Iris pigment epithelial cell (primary cell): Measurements from ENCODE around the gene TIFAB.

Experiments
- DNase-seq: peaks from one replicate; pipeline ENCODE4 v3.0.0-alpha.2; 2011; ENCODE audit warnings: low read depth

The TIFAB gene

DNA sequence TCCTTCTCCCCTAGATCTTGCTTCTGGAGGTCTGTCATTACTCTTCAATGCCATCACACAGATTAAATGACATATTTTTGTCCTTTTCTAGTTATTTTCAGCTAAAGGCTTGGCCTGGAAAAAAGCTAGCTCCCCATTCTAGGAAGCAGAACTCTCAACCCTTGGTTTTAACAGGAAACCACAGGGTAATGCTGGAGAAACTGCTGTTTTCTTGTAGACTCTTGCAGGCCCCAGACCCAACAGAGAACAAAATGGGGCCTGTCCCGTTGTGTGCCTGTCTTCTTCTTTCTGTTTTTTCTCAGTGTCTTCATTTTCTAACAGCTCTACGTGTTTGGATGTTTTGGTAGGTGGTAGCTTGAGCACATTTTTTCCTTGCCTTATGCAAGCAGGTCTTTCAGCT is 26.5 kb downstream of the TIFAB start:
- no peak for DNase-seq

DNA sequence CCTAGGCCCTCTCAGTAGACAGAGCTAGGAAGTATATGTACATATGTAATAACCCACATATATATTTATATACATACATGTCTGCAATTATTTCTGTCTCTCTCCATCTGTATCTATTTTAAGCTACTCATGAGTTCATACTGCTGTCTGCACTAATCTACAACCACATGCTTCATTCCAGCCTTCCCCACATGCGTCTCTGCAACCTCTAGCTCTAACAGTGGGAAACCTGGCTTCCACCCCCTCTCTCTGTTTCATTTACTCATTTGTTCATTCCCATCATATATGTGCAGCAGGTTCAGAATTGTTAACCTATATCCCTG is 28.3 kb downstream of the TIFAB start:
- no peak for DNase-seq

DNA sequence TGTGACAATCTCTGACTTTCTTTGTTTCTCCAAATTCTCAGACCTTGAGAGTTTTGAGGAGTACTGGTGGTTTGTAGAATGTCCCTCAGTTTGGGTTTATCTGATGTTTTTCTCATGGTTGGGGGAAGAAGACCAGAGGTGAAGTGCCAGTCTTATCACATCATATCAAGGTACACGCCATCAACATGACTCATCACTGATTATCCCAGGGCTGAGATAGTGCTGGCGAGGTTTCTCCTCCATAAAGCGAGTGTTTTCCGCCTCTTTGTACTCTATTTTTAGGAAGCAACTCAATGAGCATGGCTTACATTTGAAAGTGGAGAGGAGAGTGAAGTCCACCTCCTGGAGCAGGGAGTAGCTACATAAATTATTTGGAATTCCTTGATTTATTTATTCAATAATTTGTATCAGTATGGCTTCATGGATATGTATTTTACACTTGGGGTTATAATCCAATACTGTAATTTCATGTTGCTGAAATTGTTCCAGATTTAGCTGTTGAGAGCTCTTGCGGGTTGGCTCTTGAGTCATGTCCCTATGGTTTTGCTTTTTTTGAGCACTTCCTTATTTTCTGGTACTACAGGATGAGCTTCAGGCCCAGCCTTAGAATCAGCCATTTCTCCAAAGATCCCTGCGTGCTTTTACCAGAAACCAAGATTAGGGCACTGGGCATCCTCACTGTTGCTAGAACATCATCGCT is 28.9 kb downstream of the TIFAB start:
- DNase-seq, result peak; percentile 17

DNA sequence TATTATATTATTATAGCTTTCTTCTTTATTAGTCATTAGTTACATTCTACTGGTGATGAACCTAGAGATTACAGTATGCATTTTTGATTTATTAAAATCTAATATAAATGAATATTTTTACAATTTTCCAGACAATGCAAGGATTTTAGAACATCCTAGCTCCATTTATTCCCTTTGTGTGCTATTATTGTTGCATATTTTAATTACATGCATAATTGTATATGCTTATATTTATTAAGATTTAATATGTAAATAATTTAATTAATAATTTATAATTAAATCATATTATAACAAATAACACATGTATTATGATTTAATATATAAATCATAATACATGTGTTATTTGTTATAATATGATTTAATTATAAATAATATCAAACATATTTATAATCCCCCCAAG is 29.7 kb downstream of the TIFAB start:
- DNase-seq, result no peak

DNA sequence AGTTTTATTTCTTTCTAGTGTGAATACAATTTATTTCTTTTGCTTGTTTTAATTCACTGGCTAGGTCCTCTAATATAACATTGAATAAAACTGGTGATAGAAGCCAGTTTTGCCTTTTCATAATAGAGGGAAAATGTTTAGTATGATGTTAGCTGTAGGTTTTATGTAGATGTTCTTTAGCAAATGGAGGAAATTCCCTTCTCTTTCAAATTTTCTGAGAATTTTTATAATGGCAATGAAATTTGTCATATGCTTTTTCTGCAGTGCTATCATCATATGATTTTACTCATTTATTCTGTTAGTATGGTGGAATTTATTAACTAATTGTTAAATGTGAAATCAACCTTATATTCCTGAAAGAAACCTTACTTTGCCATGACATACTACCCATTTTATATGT is 35.1 kb downstream of the TIFAB start:
- DNase-seq, result no peak

DNA sequence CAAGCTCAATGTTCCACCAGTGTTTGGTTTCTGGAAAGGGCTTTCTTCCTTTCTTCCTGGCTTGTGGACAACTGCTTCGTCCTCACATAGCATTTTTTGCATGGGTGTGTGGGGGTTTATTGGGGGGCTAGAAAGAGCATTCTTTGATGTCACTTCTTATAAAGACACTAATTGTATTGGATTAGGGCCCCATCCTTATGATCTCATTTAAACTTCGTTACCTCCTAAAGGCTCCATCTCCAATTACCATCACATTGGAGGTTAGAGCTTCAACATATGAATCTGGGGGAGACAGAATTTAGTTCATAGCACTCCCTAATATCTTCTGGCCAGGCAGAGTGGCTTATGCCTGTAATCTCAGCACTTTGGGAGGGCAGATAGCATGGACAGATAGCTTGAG is 47.1 kb downstream of the TIFAB start:
- no peak for DNase-seq

DNA sequence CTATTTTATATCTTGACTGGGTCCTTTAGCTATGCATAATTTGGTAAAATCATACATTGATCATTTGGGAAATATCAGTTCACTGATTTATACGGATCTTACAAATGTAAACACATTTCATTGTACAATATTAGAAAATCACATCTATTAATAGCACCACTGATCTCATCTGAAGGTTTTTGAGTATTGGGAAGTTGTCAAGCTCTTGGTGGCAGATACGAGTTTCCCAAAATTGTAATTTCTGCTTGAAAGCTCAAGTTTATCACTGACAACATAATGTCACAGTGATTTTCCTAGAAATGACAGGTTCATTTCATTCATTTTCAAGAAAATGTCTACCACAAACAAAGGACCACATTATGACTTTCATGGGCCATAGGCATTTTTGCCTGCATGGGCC is 50.1 kb downstream of the TIFAB start:
- no peak for DNase-seq

DNA sequence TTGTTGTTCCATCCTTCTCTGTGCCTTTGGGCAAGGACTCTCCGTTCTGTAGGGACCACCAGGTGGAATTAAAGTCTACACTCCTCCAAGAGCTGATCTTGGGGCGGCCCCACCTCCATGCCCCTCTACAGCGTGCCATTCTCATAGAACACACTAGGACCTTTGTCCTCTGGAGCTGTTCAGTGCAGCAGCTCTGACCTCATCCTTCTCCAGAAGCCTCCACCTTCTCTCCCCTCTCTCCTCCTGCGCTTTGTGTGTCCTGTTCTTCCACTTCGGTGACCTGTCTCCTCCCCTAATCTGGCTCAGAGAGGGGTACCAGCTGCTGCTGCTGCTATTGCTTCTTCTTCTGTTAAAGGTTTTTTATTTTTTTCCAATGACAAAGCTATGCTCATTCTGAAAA is 51.3 kb downstream of the TIFAB start:
- DNase-seq, result no peak

DNA sequence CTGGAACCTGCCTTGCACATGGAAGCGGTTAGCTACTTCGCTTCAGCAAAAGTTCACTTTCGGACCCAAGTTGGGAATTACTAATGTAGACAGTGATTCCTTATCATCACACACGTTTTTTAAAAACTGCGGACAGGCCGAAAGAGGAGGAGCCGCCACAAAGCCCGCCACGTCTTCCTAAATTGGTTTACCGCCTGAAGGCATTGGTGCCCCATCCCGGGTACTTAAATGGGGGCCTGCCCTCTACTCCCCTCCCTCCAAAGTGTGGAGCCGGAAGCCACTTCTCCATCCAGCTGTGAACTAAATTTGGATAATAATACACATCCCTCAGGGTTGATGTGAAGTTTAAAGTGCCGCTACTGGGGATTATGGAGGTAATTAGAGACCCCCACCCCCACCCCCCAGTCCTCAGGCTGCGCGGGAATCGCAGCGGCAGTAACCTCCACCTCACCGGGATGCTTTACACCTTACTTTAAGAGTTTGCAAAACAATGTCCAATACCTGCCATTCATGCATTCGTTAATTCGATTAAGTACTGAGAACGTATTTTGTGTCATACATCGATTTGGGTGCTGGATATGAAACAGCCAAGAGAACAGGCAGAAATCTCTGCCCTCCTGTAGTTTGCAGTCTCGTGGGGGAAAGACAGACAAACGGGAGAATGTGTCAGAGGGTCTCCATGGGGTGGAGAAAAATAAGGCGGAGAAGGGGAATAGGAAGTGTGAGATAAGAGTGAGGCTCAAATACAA is 52.2 kb downstream of the TIFAB start:
- no peak for DNase-seq

DNA sequence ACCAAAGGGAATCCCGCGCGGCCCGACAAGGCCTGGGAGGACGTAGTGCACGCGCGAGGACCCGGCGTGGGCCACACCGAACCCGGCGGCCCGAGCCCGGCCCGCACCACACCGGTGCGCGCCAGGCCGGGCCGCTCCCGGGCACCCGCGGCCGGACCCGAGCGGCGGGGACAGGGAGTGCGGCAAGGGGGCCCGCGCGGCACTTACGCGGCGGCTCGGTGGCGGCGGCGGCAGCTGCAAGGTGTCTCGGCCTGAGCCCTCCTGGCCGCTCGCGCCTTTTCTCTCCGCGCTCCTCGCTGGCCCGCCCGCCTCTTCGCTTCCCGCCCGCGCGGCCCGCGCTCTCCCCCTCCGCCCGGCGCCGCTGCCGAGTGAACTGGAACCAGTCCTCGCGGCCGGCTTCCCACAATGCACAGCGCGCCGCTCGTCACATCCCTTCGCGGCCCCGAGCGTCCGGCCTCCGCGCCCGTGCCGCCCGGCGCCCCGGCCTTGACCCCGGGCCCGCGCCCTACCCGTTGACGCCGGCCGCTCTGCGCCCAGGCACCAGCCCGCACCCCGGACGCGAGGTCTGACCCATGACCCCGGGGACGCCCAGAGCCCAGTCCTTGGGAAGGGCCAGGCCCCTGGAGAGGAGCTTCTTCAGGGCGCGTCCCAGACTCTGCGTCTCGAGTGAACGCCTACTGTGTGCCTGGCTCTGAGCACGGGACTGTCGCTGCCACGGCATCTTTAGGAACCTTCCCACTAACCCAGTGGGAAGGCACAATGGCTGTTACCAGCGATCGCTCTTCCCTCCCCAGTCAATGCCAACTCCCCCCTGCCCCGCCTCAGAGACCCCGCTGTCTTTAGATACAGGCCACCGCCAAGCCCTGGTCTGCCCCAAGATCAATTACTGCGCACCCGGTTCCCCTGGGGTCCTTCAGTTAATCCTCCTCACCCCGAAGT is 53.0 kb downstream of the TIFAB start, which contains the start of gene MACROH2A1:
MACROH2A1 (minus strand) TSS at position 377 of the 939 bp plus-strand sequence. CDS start 10,138 bp downstream, outside the sequence.
- peak; percentile 85 for DNase-seq

DNA sequence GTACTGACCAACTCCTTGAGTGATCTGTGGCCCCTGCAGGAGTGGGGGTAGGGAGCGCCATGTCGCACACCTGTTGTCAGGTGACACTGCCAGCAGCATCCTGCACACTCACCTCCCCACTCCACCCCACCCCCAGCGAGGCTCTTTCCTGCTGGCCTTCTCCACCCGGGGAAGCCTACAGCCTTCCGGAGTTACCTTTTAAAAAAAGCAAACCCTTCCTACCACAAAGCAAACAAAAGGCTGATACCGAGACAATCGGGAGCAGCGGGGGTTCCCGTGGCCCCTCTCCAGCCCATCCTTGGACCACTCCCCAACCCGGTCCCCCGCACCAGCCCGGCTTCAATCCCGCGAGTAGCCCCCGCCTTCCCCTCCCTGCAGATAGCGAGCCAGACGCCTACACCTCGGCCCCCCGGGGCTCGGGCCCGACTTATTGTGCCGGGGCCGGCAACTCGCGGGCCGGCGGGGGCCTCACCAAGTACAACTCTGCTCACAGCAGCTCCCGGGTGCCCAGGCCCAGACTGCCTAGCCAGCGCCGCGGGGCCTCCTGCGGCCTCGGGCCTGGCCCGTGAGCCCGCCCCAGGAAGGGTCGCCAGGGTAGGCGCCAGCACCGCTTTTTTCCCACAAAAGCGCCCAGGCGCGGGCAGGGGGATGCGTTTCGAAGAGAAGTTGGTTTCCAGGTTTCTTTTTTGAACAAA is 53.8 kb downstream of the TIFAB start:
- DNase-seq, result peak; percentile 48
